Measurements from ENCODE around the gene MMP24.
"Not testable (repeated sequence)": the region's sequence is repeated elsewhere in the genome, so short reads cannot be mapped to it uniquely, and the experiment has no call there.

The MMP24 gene

DNA sequence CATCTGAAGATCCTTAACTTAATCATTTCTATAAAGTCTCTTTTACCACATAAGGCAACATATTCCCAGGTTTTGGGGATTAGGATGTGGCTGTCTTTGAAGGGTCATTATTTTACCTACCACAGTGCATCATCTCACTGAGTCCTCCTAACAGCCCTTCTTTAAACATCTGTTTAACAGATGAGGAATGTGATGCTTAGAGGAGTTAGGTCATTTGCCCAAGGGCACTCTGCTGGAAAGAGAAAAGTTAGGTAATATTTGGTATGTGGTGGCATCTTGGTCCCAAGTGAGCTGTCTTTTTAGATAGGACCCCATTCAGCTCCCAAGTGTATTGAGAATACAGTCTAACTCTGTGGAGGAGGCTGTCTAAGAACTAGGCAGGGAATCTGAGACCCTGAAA, 11.0 kb downstream of the MMP24 start:
- DNase-seq (ENCODE audit: low spot score in 2 of 2): no peak
- H3K9me3 ChIP-seq: no peaks in the 10 kb centered on the region
- H3K4me1 ChIP-seq: peaks cover 13% of the 10 kb centered on the region
- no peaks in the 10 kb centered on the region for H3K36me3 ChIP-seq (replicated peaks)
- in situ Hi-C loops (cut with MboI; ENCODE audit: low sequenced_read_pairs): no loop called here
- H3K27me3 ChIP-seq (ENCODE audit: low read depth): no peaks in the 10 kb centered on the region
- H3K4me3 ChIP-seq: no peak overlapping the region

DNA sequence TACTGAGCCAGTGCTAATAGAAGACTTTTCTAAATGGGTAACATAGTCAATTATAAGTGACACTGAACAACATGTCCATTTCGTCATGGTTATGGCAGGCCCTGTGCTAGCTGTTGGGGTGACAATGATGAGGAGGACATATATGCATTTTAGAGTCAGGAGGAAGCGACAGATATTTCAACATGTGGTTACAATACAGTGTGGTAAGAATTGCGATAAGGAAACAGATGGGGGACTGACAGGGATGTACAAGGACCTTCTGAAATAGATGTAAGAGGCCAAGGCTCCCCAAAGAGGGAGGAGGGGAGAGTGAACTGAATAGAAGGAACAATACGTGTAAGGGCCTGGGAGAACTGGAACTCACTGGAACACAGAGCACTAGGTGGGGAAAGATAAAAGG, 11.7 kb downstream of the MMP24 start:
- in situ Hi-C loops (cut with MboI; ENCODE audit: low sequenced_read_pairs): no loop called here

DNA sequence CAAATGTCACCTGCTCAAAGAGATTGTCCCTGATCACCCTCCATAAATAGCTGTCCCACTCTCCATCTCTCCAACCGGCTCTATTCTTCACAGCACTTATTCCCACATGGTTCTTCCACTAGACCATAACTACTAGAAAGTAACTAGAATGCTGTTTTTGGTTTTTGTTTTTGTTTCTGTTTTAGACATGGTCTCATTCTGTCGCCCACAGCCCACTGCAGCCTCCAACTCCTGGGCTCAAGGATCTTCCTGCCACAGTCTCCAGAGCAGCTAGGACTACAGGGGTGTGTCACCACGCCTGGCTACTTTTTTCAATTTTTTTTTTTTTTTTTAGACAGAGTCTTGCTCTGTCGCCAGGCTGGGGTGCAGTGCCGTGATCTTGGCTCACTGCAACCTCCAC, 12.2 kb downstream of the MMP24 start:
- peaks cover 16% of the 10 kb centered on the region for H3K4me1 ChIP-seq
- H3K4me3 ChIP-seq: no peak overlapping the region
- H3K36me3 ChIP-seq (replicated peaks): no peaks in the 10 kb centered on the region
- in situ Hi-C loops (cut with MboI; ENCODE audit: low sequenced_read_pairs): no loop called here
- DNase-seq (ENCODE audit: low spot score in 2 of 2): no peak
- H3K9me3 ChIP-seq: no peaks in the 10 kb centered on the region
- no peaks in the 10 kb centered on the region for H3K27me3 ChIP-seq (ENCODE audit: low read depth)

More for the DNA sequence above, 11.7 kb downstream of the MMP24 start:
- DNase-seq (ENCODE audit: low spot score in 2 of 2): no peak
- Histone ChIP-seq H3K4me3 (no peak overlapping the region), H3K27me3 (ENCODE audit: low read depth) (no peaks in the 10 kb centered on the region), H3K9me3 (no peaks in the 10 kb centered on the region), H3K36me3 (replicated peaks) (no peaks in the 10 kb centered on the region), H3K4me1 (peaks cover 13% of the 10 kb centered on the region)

DNA sequence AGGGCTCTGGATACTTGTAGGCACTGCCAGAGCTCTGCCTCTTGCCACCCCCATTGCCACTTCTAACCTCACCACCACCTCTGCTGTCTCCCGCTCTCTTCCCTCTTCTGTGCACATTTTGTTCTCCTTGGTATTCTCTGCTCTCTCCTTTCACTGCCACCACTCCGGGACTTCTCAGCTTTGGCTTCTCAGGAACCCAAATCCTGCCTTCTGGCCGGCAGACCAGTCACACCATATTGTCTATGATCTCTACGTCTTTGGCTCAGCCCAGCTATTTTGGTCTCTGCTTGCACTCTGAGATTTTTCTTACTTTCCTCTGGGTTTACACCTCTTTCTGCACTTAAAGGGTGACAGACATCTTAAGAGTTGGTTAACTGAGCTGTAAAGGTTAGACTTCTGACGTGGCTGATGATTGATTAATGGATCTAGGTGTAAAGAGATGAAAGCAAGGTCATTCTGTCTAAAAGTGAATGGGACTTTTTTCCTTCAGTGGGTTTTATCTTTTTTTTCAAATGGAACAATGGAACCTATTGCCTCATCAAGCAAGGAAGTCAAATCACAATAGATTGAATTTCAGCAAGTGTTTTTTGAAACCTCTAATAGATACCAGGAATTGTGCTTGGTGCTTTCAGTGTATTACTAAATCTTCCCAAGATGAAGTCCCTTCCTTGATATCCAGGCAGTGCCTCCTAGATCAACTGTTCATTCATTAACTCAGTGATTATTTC, 13.8 kb downstream of the MMP24 start:
- Histone ChIP-seq H3K4me1 (peaks cover 26% of the 10 kb centered on the region), H3K27me3 (ENCODE audit: low read depth) (no peaks in the 10 kb centered on the region), H3K36me3 (replicated peaks) (no peaks in the 10 kb centered on the region), H3K9me3 (no peaks in the 10 kb centered on the region), H3K4me3 (no peak overlapping the region)
- no peak for DNase-seq (ENCODE audit: low spot score in 2 of 2)
- in situ Hi-C loops (cut with MboI; ENCODE audit: low sequenced_read_pairs): no loop called here

DNA sequence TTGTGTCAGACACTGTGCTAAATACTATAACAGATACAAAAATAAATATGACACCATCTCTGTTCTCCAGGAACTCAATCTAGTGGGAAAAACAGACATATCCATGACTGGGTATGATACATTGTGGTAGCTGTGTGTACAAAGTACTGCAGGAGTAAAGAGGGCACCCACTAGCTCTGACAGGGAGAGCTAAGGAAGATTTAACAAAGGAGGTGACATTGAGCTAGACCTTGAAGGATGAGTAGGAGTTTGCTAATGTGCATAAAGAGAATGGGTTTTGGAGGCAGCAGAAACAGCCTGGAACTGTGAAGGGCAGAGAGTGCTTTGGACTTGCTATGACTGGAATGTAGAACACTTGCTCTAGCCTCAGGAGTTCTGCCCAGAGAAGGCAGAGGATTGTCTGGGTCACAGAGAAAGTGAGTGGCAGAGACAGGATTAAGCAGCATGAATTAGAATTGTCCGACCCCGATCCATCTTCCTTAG, 14.4 kb downstream of the MMP24 start:
- DNase-seq (ENCODE audit: low spot score in 2 of 2): no peak
- Histone ChIP-seq H3K27me3 (ENCODE audit: low read depth) (no peaks in the 10 kb centered on the region), H3K9me3 (no peaks in the 10 kb centered on the region), H3K4me3 (no peak overlapping the region), H3K4me1 (peaks cover 26% of the 10 kb centered on the region), H3K36me3 (replicated peaks) (no peaks in the 10 kb centered on the region)
- in situ Hi-C loops (cut with MboI; ENCODE audit: low sequenced_read_pairs): no loop called here

DNA sequence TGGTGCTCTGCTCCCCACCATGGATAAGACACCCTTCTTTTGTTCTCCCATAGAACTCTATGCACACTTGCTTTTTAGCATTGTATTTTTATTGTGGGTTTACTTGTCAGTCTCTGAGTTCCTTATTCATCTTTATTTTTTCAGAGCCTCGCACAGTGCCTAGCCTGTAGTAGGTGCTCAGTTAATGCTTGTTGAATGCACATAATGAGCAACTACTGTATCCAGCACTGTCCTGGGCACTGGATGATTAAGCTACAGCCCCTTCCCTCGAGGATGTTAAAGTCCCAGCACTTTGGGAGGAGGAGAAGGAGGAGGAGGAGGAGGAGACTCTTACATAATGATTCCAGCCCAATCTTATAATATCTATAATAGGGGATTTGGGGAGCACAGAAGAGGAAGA, 16.8 kb downstream of the MMP24 start:
- DNase-seq (ENCODE audit: low spot score in 2 of 2): no peak
- Histone ChIP-seq H3K9me3 (no peaks in the 10 kb centered on the region), H3K4me3 (no peak overlapping the region), H3K4me1 (peaks cover 26% of the 10 kb centered on the region), H3K27me3 (ENCODE audit: low read depth) (no peaks in the 10 kb centered on the region), H3K36me3 (replicated peaks) (no peaks in the 10 kb centered on the region)
- in situ Hi-C loops (cut with MboI; ENCODE audit: low sequenced_read_pairs): no loop called here

DNA sequence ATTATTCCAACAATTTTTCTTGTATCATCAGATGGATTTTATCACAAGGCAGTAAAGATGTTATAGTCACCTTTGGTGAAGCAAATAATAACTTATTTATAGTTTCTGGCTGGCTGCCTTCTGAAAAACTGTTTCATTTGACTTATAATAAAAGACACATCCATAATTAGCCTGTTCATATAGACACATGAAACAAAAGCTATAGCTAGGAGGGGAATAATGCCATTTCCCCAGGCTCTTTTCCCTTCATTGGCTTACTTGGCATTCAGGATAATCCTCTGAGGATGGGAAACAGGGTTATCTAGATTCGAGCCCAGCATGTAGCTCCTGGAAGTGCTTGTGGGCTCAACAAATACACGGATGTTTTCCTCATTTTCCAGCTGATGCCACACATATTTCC, 17.5 kb downstream of the MMP24 start:
- no peaks in the 10 kb centered on the region for H3K36me3 ChIP-seq (replicated peaks)
- no peaks in the 10 kb centered on the region for H3K9me3 ChIP-seq
- peak in 1 of 2 experiments; percentile 28 for DNase-seq (ENCODE audit: low spot score in 2 of 2)
- H3K4me1 ChIP-seq: peaks cover 26% of the 10 kb centered on the region
- no peak overlapping the region for H3K4me3 ChIP-seq
- in situ Hi-C loops (cut with MboI; ENCODE audit: low sequenced_read_pairs): no loop called here
- no peaks in the 10 kb centered on the region for H3K27me3 ChIP-seq (ENCODE audit: low read depth)

DNA sequence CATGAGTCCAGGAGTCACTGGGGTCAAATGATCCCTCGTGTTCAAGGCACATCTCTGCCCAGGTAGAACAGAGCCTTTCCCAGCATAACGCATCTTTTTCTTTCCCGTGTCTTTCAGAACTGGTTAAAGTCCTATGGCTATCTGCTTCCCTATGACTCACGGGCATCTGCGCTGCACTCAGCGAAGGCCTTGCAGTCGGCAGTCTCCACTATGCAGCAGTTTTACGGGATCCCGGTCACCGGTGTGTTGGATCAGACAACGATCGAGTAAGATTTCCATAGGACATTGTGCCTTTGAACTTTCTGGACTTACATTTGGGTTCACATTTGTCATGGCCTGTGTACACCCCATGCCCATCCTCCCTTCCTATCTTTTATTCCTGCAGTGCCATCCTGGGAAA, 20.2 kb downstream of the MMP24 start:
- Histone ChIP-seq H3K36me3 (replicated peaks) (no peaks in the 10 kb centered on the region), H3K27me3 (ENCODE audit: low read depth) (no peaks in the 10 kb centered on the region), H3K4me1 (peaks cover 13% of the 10 kb centered on the region), H3K9me3 (no peaks in the 10 kb centered on the region), H3K4me3 (no peak overlapping the region)
- in situ Hi-C loops (cut with MboI; ENCODE audit: low sequenced_read_pairs): no loop called here
- no peak for DNase-seq (ENCODE audit: low spot score in 2 of 2)

DNA sequence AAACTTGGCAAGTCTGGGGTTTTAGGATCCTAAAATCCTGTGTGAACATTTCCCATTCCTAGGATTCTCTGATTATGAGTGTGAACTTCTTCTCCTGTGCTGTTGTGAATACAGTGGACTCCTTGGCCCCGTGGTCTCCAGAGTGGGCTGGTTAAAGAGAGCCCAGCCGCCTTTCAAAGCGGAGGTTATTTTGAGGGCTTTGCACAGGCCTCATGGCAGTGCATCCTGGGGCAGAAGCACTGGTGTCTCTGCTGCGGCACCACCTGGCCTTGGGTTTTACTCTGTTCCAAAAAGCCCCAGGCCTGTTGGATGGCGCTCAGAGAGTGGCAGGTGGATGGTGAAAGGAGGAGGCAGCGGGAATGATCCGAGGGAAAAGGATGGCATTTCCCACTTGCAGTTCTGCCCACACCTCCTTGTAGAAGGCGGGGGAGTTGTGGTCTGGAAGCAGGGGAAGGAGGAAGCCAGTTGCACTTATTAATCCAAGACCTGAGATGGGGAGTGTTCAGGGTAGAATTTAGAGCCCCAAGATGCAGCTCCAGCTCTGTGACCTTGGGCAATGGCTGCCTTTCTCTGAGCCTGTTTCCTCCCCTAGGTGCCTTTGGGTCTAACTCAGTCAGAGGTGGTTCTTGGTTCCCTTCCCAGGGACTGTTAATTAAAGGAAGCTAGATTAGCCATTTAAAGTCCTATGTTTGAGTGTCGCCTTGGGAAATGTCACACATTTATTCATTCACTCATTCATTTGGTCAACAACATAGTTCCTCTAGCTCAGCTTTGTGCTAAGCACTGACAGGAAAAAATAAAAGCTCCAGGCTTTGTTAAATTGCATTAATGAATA, 22.4 kb downstream of the MMP24 start:
- Histone ChIP-seq H3K27me3 (ENCODE audit: low read depth) (no peaks in the 10 kb centered on the region), H3K9me3 (no peaks in the 10 kb centered on the region), H3K4me3 (no peak overlapping the region), H3K36me3 (replicated peaks) (no peaks in the 10 kb centered on the region), H3K4me1 (peaks cover 9% of the 10 kb centered on the region)
- in situ Hi-C loops (cut with MboI; ENCODE audit: low sequenced_read_pairs): no loop called here
- DNase-seq (ENCODE audit: low spot score in 2 of 2): no peak

DNA sequence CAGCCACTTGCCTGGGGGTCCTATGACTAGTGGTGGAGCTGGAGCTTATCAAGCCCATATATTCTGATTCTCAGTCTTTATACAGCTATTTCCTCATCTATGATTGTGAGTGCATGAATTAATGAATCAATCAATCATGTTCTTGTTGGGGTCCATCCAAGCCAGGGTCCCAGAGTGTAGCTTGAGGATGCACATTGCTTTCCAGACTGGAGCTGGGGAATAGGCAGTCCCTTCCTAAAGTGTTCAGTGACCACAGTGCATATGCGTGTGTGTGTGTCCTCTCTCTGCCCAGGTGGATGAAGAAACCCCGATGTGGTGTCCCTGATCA, 25.1 kb downstream of the MMP24 start:
- DNase-seq (ENCODE audit: low spot score in 2 of 2): no peak
- H3K36me3 ChIP-seq (replicated peaks): no peaks in the 10 kb centered on the region
- in situ Hi-C loops (cut with MboI; ENCODE audit: low sequenced_read_pairs): no loop called here
- no peaks in the 10 kb centered on the region for H3K9me3 ChIP-seq
- H3K4me1 ChIP-seq: no peaks in the 10 kb centered on the region
- no peak overlapping the region for H3K4me3 ChIP-seq
- no peaks in the 10 kb centered on the region for H3K27me3 ChIP-seq (ENCODE audit: low read depth)

DNA sequence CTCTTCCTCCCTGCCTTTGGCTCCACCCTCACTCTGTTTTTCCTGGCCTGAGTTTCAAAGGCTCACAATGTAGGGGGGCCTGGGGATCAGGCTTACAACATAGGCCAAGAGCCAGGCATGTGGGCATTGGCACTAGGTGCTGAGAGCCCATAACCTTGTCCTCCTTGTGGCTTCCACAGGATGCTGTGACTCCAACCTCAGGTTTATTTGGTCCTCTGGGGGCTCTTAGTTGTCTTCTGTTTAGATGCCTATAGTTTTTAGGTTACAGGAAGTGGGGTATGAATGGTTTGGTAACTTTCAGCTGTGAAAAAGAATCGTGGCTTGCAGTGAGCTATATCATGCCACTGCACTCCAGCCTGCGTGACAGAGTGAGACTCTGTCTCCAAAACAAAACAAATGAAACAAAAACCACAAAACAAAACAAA, 25.6 kb downstream of the MMP24 start:
- in situ Hi-C loops (cut with MboI; ENCODE audit: low sequenced_read_pairs): no loop called here
- Histone ChIP-seq H3K9me3 (no peaks in the 10 kb centered on the region), H3K27me3 (ENCODE audit: low read depth) (no peaks in the 10 kb centered on the region), H3K4me3 (no peak overlapping the region), H3K36me3 (replicated peaks) (no peaks in the 10 kb centered on the region), H3K4me1 (no peaks in the 10 kb centered on the region)
- DNase-seq (ENCODE audit: low spot score in 2 of 2): no peak

DNA sequence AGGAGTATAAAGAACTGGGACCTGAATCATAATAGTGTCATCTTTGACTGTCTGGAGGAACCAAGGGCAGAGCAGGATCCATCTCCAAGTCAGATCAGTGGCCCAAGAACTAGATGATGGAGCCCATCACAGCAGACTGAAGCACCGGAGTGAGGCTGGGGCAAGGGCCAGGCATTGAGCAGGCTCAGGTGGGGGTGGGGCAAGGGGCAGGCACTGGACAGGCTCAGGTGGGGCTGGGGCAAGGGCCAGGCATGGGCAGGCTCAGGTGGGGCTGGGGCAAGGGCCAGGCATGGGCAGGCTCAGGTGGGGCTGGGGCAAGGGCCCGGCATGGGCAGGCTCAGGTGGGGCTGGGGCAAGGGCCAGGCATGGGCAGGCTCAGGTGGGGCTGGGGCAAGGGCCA, 26.1 kb downstream of the MMP24 start:
- in situ Hi-C loops (cut with MboI; ENCODE audit: low sequenced_read_pairs); H3K4me3 ChIP-seq; H3K4me1 ChIP-seq; H3K36me3 ChIP-seq (replicated peaks); H3K9me3 ChIP-seq; H3K27me3 ChIP-seq (ENCODE audit: low read depth); DNase-seq (ENCODE audit: low spot score in 2 of 2): not testable (repeated sequence)

DNA sequence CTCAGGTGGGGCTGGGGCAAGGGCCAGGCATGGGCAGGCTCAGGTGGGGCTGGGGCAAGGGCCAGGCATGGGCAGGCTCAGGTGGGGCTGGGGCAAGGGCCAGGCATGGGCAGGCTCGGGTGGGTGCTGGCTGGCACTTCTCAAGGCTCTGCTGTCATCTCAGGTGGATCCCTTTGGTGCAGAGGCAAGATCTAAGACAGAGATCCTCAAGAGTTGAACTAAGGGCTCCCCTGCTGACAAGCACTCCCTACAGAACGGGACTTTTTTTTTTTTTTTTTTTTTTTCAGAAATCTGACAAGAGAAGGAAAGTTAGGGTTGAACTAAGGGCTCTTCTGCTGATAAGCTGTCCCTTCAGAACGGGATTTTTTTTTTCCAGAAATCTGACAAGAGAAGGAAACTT, 26.5 kb downstream of the MMP24 start:
- DNase-seq (ENCODE audit: low spot score in 2 of 2): no peak
- no peaks in the 10 kb centered on the region for H3K9me3 ChIP-seq
- in situ Hi-C loops (cut with MboI; ENCODE audit: low sequenced_read_pairs): no loop called here
- no peak overlapping the region for H3K4me3 ChIP-seq
- no peaks in the 10 kb centered on the region; the same call in 1 of the 2 replicates for H3K4me1 ChIP-seq
- no peaks in the 10 kb centered on the region for H3K36me3 ChIP-seq (replicated peaks)
- no peaks in the 10 kb centered on the region for H3K27me3 ChIP-seq (ENCODE audit: low read depth)

DNA sequence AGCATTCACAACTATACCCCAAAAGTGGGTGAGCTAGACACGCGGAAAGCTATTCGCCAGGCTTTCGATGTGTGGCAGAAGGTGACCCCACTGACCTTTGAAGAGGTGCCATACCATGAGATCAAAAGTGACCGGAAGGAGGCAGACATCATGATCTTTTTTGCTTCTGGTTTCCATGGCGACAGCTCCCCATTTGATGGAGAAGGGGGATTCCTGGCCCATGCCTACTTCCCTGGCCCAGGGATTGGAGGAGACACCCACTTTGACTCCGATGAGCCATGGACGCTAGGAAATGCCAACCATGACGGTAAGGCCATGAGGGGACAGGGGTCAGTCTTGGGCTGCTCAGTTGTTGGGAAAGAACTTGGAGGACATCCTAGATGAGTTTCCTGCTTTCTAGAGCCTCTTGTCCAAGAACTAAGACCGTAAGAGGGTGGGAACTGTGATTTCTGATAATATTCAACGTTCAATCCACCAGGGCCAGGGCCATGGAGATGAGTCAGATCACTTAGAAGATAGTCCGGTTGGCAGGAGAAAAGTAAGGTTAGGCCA, 28.0 kb downstream of the MMP24 start:
- Histone ChIP-seq H3K27me3 (ENCODE audit: low read depth) (no peaks in the 10 kb centered on the region), H3K4me1 (no peaks in the 10 kb centered on the region; the same call in 1 of the 2 replicates), H3K4me3 (no peak overlapping the region), H3K9me3 (no peaks in the 10 kb centered on the region), H3K36me3 (replicated peaks) (no peaks in the 10 kb centered on the region)
- in situ Hi-C loops (cut with MboI; ENCODE audit: low sequenced_read_pairs): no loop called here
- no peak for DNase-seq (ENCODE audit: low spot score in 2 of 2)
